ENCODE measurements around the gene NF1. TPM values are rescaled to one million over a fixed set of nuclear protein-coding genes. Genes with fewer than 3 reads are reported as not detected.
A peak's percentile ranks its signal among the peaks of the same experiment; 100 is the strongest.

The NF1 gene
- total and polyA plus RNA-seq, 8 donors = 45.0 to 57.7 (median 52.0) TPM

DNA sequence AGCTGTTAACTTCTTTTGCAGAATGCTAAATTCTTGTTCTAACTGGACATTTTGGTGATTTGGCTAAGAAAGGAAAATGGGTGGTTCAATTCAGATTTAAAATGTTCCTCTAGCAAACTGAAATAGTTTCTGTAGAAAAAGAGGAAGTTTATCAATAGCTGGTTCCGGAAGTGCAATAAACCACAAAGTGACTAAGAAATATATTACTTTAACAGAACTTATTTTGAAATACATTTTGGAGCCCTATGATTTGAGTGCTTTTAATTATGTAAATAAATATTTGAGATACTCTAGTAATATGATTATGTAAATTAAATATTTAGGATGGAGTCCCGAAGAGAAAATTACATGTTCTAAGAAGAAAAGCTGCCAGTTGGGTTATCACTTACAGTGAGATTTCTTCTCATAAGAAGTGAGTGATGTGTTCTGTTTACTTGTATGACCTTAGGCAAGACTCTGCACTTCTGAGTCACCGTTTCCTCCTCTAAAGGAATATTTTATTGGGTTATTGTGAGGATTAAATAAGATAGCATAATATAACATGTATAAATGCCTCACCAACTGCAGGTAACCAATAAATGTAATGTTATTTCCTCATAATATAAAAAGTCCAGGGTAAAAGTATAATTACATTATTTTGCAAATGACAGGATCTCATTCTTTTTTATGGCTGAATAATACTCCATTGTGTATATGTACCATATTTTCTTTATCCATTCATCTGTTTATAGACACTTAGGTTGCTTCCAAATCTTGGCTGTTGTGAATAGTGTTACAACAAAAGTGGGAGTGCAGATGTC, 219.4 kb downstream of the NF1 start, which contains the start of gene EVI2B:
EVI2B (minus strand) TSS at position 73 of the 800 bp plus-strand sequence. CDS start 8,445 bp downstream, outside the sequence.
- H3K36me3 ChIP-seq = no peaks in the 10 kb centered on the region
- H3K27me3 ChIP-seq = no peaks in the 10 kb centered on the region
- peak; percentile 42 for ATAC-seq
- peak within 1 kb of the TSS; percentile 8 to 44 for H3K4me3 ChIP-seq
- TF ChIP-seq, protein P1, sequence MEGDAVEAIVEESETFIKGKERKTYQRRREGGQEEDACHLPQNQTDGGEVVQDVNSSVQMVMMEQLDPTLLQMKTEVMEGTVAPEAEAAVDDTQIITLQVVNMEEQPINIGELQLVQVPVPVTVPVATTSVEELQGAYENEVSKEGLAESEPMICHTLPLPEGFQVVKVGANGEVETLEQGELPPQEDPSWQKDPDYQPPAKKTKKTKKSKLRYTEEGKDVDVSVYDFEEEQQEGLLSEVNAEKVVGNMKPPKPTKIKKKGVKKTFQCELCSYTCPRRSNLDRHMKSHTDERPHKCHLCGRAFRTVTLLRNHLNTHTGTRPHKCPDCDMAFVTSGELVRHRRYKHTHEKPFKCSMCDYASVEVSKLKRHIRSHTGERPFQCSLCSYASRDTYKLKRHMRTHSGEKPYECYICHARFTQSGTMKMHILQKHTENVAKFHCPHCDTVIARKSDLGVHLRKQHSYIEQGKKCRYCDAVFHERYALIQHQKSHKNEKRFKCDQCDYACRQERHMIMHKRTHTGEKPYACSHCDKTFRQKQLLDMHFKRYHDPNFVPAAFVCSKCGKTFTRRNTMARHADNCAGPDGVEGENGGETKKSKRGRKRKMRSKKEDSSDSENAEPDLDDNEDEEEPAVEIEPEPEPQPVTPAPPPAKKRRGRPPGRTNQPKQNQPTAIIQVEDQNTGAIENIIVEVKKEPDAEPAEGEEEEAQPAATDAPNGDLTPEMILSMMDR (IDR thresholded peaks at IDR 0.05) = no peak
- H3K4me1 ChIP-seq = peaks cover 0 to 43% of the 10 kb centered on the region in 2 donors
- no peaks in the 10 kb centered on the region for H3K9me3 ChIP-seq
- peak within 1 kb of the TSS; percentile 60 to 95 for H3K27ac ChIP-seq
- intact Hi-C loops (cut with DNase I) = no loop called here
- no peak for DNase-seq

DNA sequence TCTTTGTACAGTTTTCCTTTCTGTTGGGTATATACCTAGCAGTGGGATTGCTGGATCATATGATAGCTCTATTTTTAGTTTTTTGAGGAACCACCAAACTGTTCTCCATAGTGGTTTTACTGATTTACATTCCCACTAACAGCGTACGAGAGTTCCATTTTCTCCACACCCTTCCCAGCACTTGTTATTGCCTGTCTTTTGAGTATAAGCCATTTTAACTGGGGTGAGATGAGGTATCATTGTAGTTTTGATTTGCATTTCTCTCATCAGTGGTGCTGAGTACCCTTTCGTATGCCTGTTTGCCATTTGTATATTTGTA, 220.0 kb downstream of the NF1 start:
- ATAC-seq = no peak

DNA sequence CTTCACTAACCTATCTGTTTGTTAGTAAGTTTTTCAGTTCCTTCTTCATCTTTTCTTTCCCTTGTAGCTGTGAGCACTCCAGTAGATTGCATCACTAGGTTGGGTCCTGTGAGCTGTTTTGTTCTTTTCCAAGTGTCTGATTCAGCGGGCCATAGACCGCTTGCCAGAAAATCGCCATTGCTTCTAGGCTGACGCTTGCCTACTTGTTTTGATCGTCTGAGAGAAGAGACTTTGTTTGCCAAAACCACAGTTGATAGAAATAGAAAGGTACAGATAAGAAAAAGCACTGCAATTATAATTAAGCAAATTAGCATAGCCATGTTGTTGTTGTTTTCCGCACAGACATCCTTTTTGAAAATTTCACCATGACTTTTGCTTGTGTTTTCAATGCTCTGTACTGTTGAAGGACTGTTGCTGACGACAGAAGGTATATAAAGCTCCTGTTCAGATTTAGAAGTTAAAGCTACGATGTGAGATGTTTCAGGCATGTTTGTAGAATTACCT, 223.6 kb downstream of the NF1 start:
- TF ChIP-seq, protein P1 (IDR thresholded peaks at IDR 0.05) = no peak
- intact Hi-C loops (cut with DNase I) = no loop called here
- peak overlapping the region in 1 of 2 donors; percentile 33 for H3K4me3 ChIP-seq
- no peaks in the 10 kb centered on the region for H3K9me3 ChIP-seq
- no peaks in the 10 kb centered on the region for H3K27me3 ChIP-seq
- no peaks in the 10 kb centered on the region for H3K36me3 ChIP-seq
- DNase-seq (peak in 2 of 4 donors; percentile 54 to 68), ATAC-seq (peak; percentile 64)
- H3K4me1 ChIP-seq = peaks cover 0 to 60% of the 10 kb centered on the region in 2 donors
- H3K27ac ChIP-seq = peak overlapping the region; percentile 82 to 90

More for the DNA sequence above, 220.0 kb downstream of the NF1 start:
- intact Hi-C loops (cut with DNase I) = no loop called here
- peaks cover 0 to 46% of the 10 kb centered on the region in 2 donors for H3K4me1 ChIP-seq
- peak overlapping the region in 1 of 2 donors; percentile 44 for H3K4me3 ChIP-seq
- no peak for DNase-seq
- no peaks in the 10 kb centered on the region for H3K27me3 ChIP-seq
- H3K9me3 ChIP-seq = no peaks in the 10 kb centered on the region
- TF ChIP-seq, protein P1 (IDR thresholded peaks at IDR 0.05) = no peak
- peak overlapping the region in 1 of 2 donors; percentile 95 for H3K27ac ChIP-seq
- no peaks in the 10 kb centered on the region for H3K36me3 ChIP-seq

DNA sequence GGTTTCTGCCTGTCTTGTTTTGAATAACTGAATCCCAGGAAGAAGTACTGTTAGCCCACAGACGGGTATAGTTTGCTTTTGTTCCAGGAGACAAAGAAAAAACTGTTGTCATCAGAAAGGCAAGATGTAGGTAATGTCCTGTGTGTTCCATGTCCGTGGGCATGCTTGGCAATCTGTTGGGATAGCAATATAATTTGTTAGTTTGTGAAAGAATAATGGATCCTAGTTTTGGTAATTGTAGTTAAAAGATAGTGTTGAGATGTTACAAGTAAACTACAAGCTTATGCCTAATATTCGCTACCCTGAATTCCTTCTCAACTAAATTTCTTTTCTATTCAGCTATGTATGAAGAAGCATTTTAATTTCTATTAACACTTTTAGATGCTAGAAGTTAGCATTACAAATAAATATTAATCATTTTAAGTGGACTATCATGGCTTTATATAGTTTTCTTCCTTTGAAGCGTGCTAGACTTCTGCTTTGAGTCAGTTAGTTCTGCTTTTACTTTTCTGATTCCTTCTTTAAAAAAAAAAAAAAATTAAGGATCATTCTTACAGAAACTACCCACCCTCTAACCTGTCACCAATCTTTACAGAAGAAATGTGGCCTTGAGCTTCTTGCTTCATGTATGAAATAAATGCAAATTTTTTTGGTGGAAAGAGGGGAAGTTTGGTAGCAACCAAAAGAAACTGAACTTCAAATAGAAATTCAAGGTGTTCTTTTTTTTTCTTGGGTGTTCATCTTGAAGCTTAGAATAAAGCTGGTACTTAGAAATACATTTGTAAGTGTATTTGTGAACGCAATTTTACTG, 224.3 kb downstream of the NF1 start:
- Histone ChIP-seq H3K27ac (peak overlapping the region; percentile 82 to 90), H3K4me3 (peak overlapping the region in 1 of 2 donors; percentile 33), H3K4me1 (peaks cover 0 to 60% of the 10 kb centered on the region in 2 donors), H3K27me3 (no peaks in the 10 kb centered on the region), H3K9me3 (no peaks in the 10 kb centered on the region), H3K36me3 (no peaks in the 10 kb centered on the region)
- no peak for ATAC-seq
- TF ChIP-seq, protein P1 (IDR thresholded peaks at IDR 0.05) = no peak
- intact Hi-C loops (cut with DNase I) = no loop called here
- no peak for DNase-seq
